Measurements from ENCODE around the gene MPHOSPH9.

MPHOSPH9 gene

GRCh38 chr12:123160801-123161487 is 72.0 kb downstream of the MPHOSPH9 start:
- H3K4me3 ChIP-seq (ENCODE audit: low read depth, low read length), result no peak overlapping the region
- no peaks in the 10 kb centered on the region for H3K4me1 ChIP-seq (ENCODE audit: control insufficient read depth, insufficient read depth, low read length)
- no peaks in the 10 kb centered on the region for H3K27me3 ChIP-seq (ENCODE audit: control insufficient read depth, insufficient read depth, low read length)
- peaks cover 72% of the 10 kb centered on the region for H3K36me3 ChIP-seq (ENCODE audit: control insufficient read depth, insufficient read depth, low read length)
- H3K9me3 ChIP-seq (ENCODE audit: control insufficient read depth, insufficient read depth, low read depth, low read length), result no peaks in the 10 kb centered on the region
- no peak overlapping the region for H3K9ac ChIP-seq (ENCODE audit: low read length)
- H3K27ac ChIP-seq (ENCODE audit: low read depth, low read length), result no peak overlapping the region

- Histone ChIP-seq H3K27me3 (ENCODE audit: control insufficient read depth, insufficient read depth, low read length) (peaks cover 19% of the 10 kb centered on the region), H3K4me3 (ENCODE audit: low read depth, low read length) (no peak overlapping the region), H3K4me1 (ENCODE audit: control insufficient read depth, insufficient read depth, low read length) (peaks cover 41% of the 10 kb centered on the region), H3K9me3 (ENCODE audit: control insufficient read depth, insufficient read depth, low read depth, low read length) (no peaks in the 10 kb centered on the region), H3K27ac (ENCODE audit: low read depth, low read length) (no peak overlapping the region), H3K9ac (ENCODE audit: low read length) (no peak overlapping the region), H3K36me3 (ENCODE audit: control insufficient read depth, insufficient read depth, low read length) (peaks cover 14% of the 10 kb centered on the region)
Measured at GRCh38 chr12:123153906-123154305, 79.0 kb downstream of the MPHOSPH9 start.

DNA sequence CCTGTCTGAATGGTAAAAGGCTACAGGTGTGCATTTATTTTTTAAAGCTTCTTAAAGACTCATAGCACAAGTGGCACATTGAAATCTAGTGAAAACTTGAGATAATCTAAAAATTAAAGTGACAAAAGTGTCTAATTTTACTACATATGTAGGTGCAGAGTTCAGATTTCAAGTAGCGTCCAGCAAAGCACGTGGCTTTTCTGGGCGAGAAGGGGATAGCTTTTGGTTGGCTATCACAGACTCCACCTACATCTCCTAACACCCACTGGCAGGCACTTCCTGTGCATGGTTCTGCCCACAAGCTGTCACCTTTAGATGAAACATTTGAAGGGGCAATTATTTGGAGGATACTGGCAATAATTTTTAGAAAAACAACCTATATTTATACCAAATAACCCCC is 80.1 kb downstream of the MPHOSPH9 start:
- H3K36me3 ChIP-seq (ENCODE audit: control insufficient read depth, insufficient read depth, low read length), result peaks cover 12% of the 10 kb centered on the region
- H3K4me3 ChIP-seq (ENCODE audit: low read depth, low read length), result no peak overlapping the region
- no peaks in the 10 kb centered on the region for H3K9me3 ChIP-seq (ENCODE audit: control insufficient read depth, insufficient read depth, low read depth, low read length)
- H3K4me1 ChIP-seq (ENCODE audit: control insufficient read depth, insufficient read depth, low read length), result peaks cover 48% of the 10 kb centered on the region
- no peak overlapping the region for H3K27ac ChIP-seq (ENCODE audit: low read depth, low read length)
- H3K27me3 ChIP-seq (ENCODE audit: control insufficient read depth, insufficient read depth, low read length), result peaks cover 19% of the 10 kb centered on the region
- H3K9ac ChIP-seq (ENCODE audit: low read length), result no peak overlapping the region

GRCh38 chr12:123151457-123152454 is 81.2 kb downstream of the MPHOSPH9 start:
- peaks cover 12% of the 10 kb centered on the region for H3K36me3 ChIP-seq (ENCODE audit: control insufficient read depth, insufficient read depth, low read length)
- peaks cover 48% of the 10 kb centered on the region for H3K4me1 ChIP-seq (ENCODE audit: control insufficient read depth, insufficient read depth, low read length)
- peaks cover 19% of the 10 kb centered on the region for H3K27me3 ChIP-seq (ENCODE audit: control insufficient read depth, insufficient read depth, low read length)
- no peaks in the 10 kb centered on the region for H3K9me3 ChIP-seq (ENCODE audit: control insufficient read depth, insufficient read depth, low read depth, low read length)
- H3K27ac ChIP-seq (ENCODE audit: low read depth, low read length), result no peak overlapping the region; the same call in 1 of the 2 replicates
- H3K4me3 ChIP-seq (ENCODE audit: low read depth, low read length), result peak overlapping the region; percentile 62
- peak overlapping the region; percentile 68 for H3K9ac ChIP-seq (ENCODE audit: low read length)

GRCh38 chr12:123150744-123151456 is 82.0 kb downstream of the MPHOSPH9 start, which contains the start of gene PITPNM2:
Gene PITPNM2 (minus strand): TSS chr12:123151090. CDS start chr12:123034590, 116,500 bp downstream.
- Histone ChIP-seq H3K9ac (ENCODE audit: low read length) (peak within 1 kb of the TSS; percentile 77), H3K9me3 (ENCODE audit: control insufficient read depth, insufficient read depth, low read depth, low read length) (no peaks in the 10 kb centered on the region), H3K27me3 (ENCODE audit: control insufficient read depth, insufficient read depth, low read length) (peaks cover 19% of the 10 kb centered on the region), H3K4me1 (ENCODE audit: control insufficient read depth, insufficient read depth, low read length) (peaks cover 48% of the 10 kb centered on the region), H3K4me3 (ENCODE audit: low read depth, low read length) (peak within 1 kb of the TSS; percentile 80), H3K36me3 (ENCODE audit: control insufficient read depth, insufficient read depth, low read length) (peaks cover 5% of the 10 kb centered on the region), H3K27ac (ENCODE audit: low read depth, low read length) (no peak within 1 kb of the TSS; the same call in 1 of the 2 replicates)

DNA sequence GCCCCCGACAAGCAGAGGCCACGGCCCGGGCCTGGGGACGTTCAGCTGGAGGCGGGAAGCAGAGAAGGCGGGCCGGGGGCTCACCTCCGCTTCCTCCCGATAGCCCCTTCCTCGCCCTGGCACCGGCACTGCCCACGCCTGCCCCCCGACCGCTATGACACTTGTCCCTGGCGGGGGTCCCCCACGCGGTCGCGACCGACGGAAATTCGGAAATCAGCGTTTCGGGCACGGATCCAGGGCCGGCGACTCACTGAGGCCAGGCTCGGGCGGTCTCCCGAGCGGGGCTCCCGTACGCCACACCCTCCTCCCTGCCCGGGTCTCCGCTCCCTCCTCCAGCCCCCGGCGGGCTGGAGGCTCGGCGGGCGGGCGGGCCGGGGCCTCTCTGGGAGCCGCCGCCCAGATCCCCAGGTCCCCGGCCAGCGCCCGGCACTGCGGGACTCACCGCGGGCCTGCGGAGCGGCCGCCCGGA is 82.6 kb downstream of the MPHOSPH9 start:
- Histone ChIP-seq H3K36me3 (ENCODE audit: control insufficient read depth, insufficient read depth, low read length) (no peaks in the 10 kb centered on the region), H3K9ac (ENCODE audit: low read length) (peak overlapping the region; percentile 77), H3K27ac (ENCODE audit: low read depth, low read length) (no peak overlapping the region), H3K9me3 (ENCODE audit: control insufficient read depth, insufficient read depth, low read depth, low read length) (no peaks in the 10 kb centered on the region), H3K4me1 (ENCODE audit: control insufficient read depth, insufficient read depth, low read length) (peaks cover 43% of the 10 kb centered on the region), H3K4me3 (ENCODE audit: low read depth, low read length) (peak overlapping the region; percentile 80), H3K27me3 (ENCODE audit: control insufficient read depth, insufficient read depth, low read length) (peaks cover 19% of the 10 kb centered on the region)

- H3K4me3 ChIP-seq (ENCODE audit: low read depth, low read length), result peak overlapping the region; percentile 80
- peaks cover 19% of the 10 kb centered on the region for H3K27me3 ChIP-seq (ENCODE audit: control insufficient read depth, insufficient read depth, low read length)
- peak overlapping the region; percentile 77 for H3K9ac ChIP-seq (ENCODE audit: low read length)
- peaks cover 43% of the 10 kb centered on the region for H3K4me1 ChIP-seq (ENCODE audit: control insufficient read depth, insufficient read depth, low read length)
- no peak overlapping the region for H3K27ac ChIP-seq (ENCODE audit: low read depth, low read length)
- no peaks in the 10 kb centered on the region for H3K9me3 ChIP-seq (ENCODE audit: control insufficient read depth, insufficient read depth, low read depth, low read length)
- H3K36me3 ChIP-seq (ENCODE audit: control insufficient read depth, insufficient read depth, low read length), result no peaks in the 10 kb centered on the region
Measured at GRCh38 chr12:123149501-123150274, 83.3 kb downstream of the MPHOSPH9 start.

DNA sequence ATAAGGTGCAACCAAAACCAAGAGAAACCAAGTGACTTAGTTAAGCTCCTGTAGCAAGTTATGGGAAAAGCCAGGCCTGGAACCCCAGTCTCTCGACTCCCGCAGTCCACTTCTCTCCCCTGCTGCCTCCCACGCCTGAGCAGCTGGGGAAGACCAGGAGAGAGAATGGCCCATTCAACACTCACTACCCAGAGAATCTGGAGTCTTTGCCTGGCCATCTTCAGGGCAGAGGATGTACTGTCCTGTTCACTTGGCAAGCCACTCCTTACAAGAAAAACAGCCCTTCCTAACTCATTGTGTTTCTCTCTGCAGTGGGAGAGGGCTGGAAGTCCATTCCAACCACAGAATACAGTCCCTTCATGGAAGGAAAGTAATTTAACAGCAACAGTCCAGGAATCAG is 83.9 kb downstream of the MPHOSPH9 start:
- Histone ChIP-seq H3K9ac (ENCODE audit: low read length) (no peak overlapping the region), H3K4me1 (ENCODE audit: control insufficient read depth, insufficient read depth, low read length) (peaks cover 40% of the 10 kb centered on the region), H3K27me3 (ENCODE audit: control insufficient read depth, insufficient read depth, low read length) (peaks cover 19% of the 10 kb centered on the region), H3K9me3 (ENCODE audit: control insufficient read depth, insufficient read depth, low read depth, low read length) (no peaks in the 10 kb centered on the region), H3K36me3 (ENCODE audit: control insufficient read depth, insufficient read depth, low read length) (no peaks in the 10 kb centered on the region), H3K4me3 (ENCODE audit: low read depth, low read length) (peak overlapping the region; percentile 80; the same call in 1 of the 2 replicates), H3K27ac (ENCODE audit: low read depth, low read length) (no peak overlapping the region)

DNA sequence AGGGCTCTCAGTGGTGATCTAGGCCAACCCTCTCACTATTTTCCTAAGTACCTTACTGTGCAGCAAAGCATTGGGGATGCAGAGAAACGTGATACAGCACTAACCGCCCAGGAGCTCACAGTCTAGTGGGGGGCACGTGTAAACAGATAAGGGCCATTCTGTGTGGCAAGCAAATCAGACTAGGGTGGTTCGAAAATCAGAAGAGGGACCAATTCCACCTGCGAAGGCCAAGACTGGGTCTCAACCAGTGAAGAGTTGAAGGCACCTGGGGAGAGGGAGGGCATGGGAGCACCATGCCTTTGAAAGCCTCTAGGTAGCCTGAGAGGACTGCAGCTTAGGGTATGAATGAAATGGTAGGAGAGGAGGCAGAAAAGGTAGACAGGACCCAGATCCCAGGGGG is 84.3 kb downstream of the MPHOSPH9 start:
- Histone ChIP-seq H3K4me1 (ENCODE audit: control insufficient read depth, insufficient read depth, low read length) (peaks cover 37% of the 10 kb centered on the region), H3K27me3 (ENCODE audit: control insufficient read depth, insufficient read depth, low read length) (peaks cover 19% of the 10 kb centered on the region), H3K27ac (ENCODE audit: low read depth, low read length) (no peak overlapping the region), H3K4me3 (ENCODE audit: low read depth, low read length) (no peak overlapping the region), H3K9me3 (ENCODE audit: control insufficient read depth, insufficient read depth, low read depth, low read length) (no peaks in the 10 kb centered on the region), H3K36me3 (ENCODE audit: control insufficient read depth, insufficient read depth, low read length) (no peaks in the 10 kb centered on the region), H3K9ac (ENCODE audit: low read length) (no peak overlapping the region)

DNA sequence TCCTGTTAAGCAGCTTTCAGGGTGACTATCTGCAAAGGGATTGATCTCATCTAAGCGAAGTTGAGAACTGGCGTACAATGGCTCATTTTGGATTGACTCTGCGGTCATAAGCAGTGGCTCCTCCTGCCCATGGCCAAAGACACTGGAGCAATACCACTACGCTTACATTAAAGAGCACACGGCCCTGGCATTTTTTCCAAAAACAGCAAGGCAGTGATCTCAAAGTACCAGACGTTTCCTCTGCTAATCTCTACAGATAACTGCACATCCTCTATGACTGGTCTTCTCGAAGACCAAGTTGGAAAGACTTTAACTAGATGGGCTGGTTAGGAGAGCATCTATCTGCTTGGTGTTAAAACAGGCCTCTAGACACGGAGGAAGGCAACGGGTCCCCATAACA is 84.7 kb downstream of the MPHOSPH9 start:
- Histone ChIP-seq H3K36me3 (ENCODE audit: control insufficient read depth, insufficient read depth, low read length) (no peaks in the 10 kb centered on the region), H3K9ac (ENCODE audit: low read length) (no peak overlapping the region), H3K27ac (ENCODE audit: low read depth, low read length) (no peak overlapping the region), H3K4me1 (ENCODE audit: control insufficient read depth, insufficient read depth, low read length) (peaks cover 35% of the 10 kb centered on the region), H3K4me3 (ENCODE audit: low read depth, low read length) (no peak overlapping the region), H3K9me3 (ENCODE audit: control insufficient read depth, insufficient read depth, low read depth, low read length) (no peaks in the 10 kb centered on the region), H3K27me3 (ENCODE audit: control insufficient read depth, insufficient read depth, low read length) (peaks cover 19% of the 10 kb centered on the region)
